Measurements from ENCODE around the gene LBHD1. TPM values are rescaled to one million over a fixed set of nuclear protein-coding genes. Genes with fewer than 3 reads are reported as not detected.
A peak's percentile ranks its signal among the peaks of the same experiment; 100 is the strongest.
"Not testable (repeated sequence)": the region's sequence is repeated elsewhere in the genome, so short reads cannot be mapped to it uniquely, and the experiment has no call there.

The LBHD1 gene
- polyA plus RNA-seq, 3 donors: 1.9 to 9.1 (median 2.9) TPM

DNA sequence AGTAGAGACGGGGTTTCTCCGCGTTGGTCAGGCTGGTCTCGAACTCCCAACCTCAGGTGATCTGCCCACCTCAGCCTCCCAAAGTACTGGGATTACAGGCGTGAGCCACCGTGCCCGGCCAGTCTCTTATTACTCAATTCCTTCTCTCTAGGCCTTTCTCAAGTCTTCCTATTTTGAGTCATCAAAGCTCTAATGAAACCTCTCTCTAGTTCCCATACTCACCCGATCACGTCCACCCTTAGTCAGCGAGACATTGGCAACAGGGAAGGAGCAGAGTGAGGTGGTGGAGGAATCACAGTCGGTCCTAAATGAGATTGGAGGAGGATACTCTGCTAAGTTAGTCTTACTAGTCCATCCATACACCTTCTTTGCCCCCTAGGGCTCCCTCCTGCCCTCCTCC, 30.2 kb upstream of the LBHD1 start:
- Histone ChIP-seq H3K27ac (ENCODE audit: low read depth in 1 of 2, low read length in 2 of 2) (peak overlapping the region; percentile 67 to 86), H3K36me3 (replicated peaks in 1 of 2; ENCODE audit: control insufficient read depth in 1 of 2, insufficient read depth in 2 of 2, low read length in 2 of 2) (peaks cover 0 to 11% of the 10 kb centered on the region in 2 donors), H3K27me3 (ENCODE audit: control insufficient read depth in 2 of 2, insufficient read depth in 2 of 2, low read length in 2 of 2) (no peaks in the 10 kb centered on the region), H2AFZ (ENCODE audit: insufficient read depth, low read depth, low read length, poor library complexity, severe bottlenecking) (peak overlapping the region; percentile 37), H3K4me3 (replicated peaks in 1 of 3; ENCODE audit: low read depth in 2 of 3, low read length in 3 of 3) (peak overlapping the region in 1 of 3 experiments; percentile 49), H3K79me2 (ENCODE audit: insufficient read depth, low read length) (peaks cover 10% of the 10 kb centered on the region), H3K4me2 (replicated peaks; ENCODE audit: extremely low read depth, low read length, poor library complexity, severe bottlenecking) (peak overlapping the region; percentile 46), H3K9me3 (replicated peaks in 1 of 2; ENCODE audit: control insufficient read depth in 1 of 2, insufficient read depth in 1 of 2, low read length in 2 of 2) (no peaks in the 10 kb centered on the region), H3K9ac (ENCODE audit: insufficient read depth, low read length, poor library complexity, severe bottlenecking) (no peak overlapping the region), H3K4me1 (ENCODE audit: control insufficient read depth in 1 of 2, insufficient read depth in 2 of 2, low read length in 2 of 2) (peaks cover 49 to 55% of the 10 kb centered on the region in 2 donors), H4K20me1 (ENCODE audit: insufficient read depth, low read length) (no peaks in the 10 kb centered on the region)
- TF ChIP-seq, protein P1, sequence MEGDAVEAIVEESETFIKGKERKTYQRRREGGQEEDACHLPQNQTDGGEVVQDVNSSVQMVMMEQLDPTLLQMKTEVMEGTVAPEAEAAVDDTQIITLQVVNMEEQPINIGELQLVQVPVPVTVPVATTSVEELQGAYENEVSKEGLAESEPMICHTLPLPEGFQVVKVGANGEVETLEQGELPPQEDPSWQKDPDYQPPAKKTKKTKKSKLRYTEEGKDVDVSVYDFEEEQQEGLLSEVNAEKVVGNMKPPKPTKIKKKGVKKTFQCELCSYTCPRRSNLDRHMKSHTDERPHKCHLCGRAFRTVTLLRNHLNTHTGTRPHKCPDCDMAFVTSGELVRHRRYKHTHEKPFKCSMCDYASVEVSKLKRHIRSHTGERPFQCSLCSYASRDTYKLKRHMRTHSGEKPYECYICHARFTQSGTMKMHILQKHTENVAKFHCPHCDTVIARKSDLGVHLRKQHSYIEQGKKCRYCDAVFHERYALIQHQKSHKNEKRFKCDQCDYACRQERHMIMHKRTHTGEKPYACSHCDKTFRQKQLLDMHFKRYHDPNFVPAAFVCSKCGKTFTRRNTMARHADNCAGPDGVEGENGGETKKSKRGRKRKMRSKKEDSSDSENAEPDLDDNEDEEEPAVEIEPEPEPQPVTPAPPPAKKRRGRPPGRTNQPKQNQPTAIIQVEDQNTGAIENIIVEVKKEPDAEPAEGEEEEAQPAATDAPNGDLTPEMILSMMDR (IDR thresholded peaks at IDR 0.05): no peak
- H3K4me1 Mint-ChIP-seq: peaks cover 37% of the 10 kb centered on the region
- H3K36me3 Mint-ChIP-seq: peaks cover 18 to 24% of the 10 kb centered on the region in 2 donors
- 0% methylated on average over 3 of the region's 11 CpGs for WGBS (ENCODE audit: insufficient coverage)
- DNase-seq: peak; percentile 77 to 92 (median 86)
- H3K27me3 Mint-ChIP-seq (ENCODE audit: low read depth in 3 of 3): peaks cover 0 to 3% (median 1%) of the 10 kb centered on the region in 3 donors
- H3K9me3 Mint-ChIP-seq: peaks cover 0 to 3% (median 0%) of the 10 kb centered on the region in 7 donors
- no peak overlapping the region for H3K4me3 Mint-ChIP-seq
- intact Hi-C loops (cut with micrococcal nuclease): loop anchor here (10.0 kb wide), 1 partner anchor 107 kb away; the partner anchor contains the start of gene TUT1 (in 2 of the 2)
- H3K27ac Mint-ChIP-seq: peak overlapping the region; percentile 85 to 95 (median 91)

DNA sequence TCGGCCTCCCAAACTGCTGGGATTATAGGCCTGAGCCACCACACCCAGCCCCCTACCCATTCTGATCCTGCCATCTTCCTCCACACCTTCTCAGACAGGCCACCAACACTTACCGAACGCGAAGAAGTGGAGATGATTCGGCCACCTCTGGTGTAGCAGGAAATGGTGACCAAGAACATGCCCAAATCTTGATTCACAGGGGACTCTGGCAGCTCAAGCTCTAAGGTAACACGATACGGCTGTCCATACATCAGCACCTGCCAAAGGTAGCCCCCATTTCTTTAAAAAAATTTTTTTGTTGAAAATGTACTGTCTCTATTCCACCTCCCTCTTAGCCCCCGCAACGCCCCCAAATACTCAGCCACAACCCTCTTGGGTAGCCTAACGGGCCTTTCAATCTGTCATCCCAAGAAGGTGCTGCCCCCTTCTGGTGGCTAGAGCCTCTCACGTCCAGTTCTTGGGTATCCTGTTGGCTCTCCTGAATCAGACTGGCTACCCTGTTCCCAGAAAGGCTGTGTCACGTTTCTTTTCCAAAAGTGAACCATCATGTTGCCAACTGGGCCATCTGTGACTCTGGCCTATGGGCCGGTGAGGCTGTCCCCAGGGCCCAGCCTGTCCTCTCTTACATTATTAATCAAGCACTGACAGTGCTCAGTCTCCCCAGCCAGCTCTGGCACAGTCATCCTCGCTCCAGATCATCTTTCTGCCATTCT, 22.5 kb upstream of the LBHD1 start:
- Histone ChIP-seq H2AFZ (ENCODE audit: insufficient read depth, low read depth, low read length, poor library complexity, severe bottlenecking) (peak overlapping the region; percentile 20), H3K4me3 (replicated peaks in 1 of 3; ENCODE audit: low read depth in 2 of 3, low read length in 3 of 3) (no peak overlapping the region), H3K36me3 (replicated peaks in 1 of 2; ENCODE audit: control insufficient read depth in 1 of 2, insufficient read depth in 2 of 2, low read length in 2 of 2) (peaks cover 29 to 41% of the 10 kb centered on the region in 2 donors), H3K4me1 (ENCODE audit: control insufficient read depth in 1 of 2, insufficient read depth in 2 of 2, low read length in 2 of 2) (no peaks in the 10 kb centered on the region), H3K4me2 (replicated peaks; ENCODE audit: extremely low read depth, low read length, poor library complexity, severe bottlenecking) (no peak overlapping the region), H3K9me3 (replicated peaks in 1 of 2; ENCODE audit: control insufficient read depth in 1 of 2, insufficient read depth in 1 of 2, low read length in 2 of 2) (no peaks in the 10 kb centered on the region), H4K20me1 (ENCODE audit: insufficient read depth, low read length) (no peaks in the 10 kb centered on the region), H3K27ac (ENCODE audit: low read depth in 1 of 2, low read length in 2 of 2) (no peak overlapping the region), H3K79me2 (ENCODE audit: insufficient read depth, low read length) (no peaks in the 10 kb centered on the region), H3K27me3 (ENCODE audit: control insufficient read depth in 2 of 2, insufficient read depth in 2 of 2, low read length in 2 of 2) (no peaks in the 10 kb centered on the region), H3K9ac (ENCODE audit: insufficient read depth, low read length, poor library complexity, severe bottlenecking) (no peak overlapping the region)
- intact Hi-C loops (cut with micrococcal nuclease): loop anchor here in 1 of 2 donors (10.0 kb wide), 1 partner anchor 300 kb away; no protein-coding TSS in a partner anchor
- Mint-ChIP-seq H3K27ac (peak overlapping the region in 4 of 7 donors; percentile 3 to 40 (median 21)), H3K36me3 (peaks cover 43 to 67% of the 10 kb centered on the region in 2 donors), H3K27me3 (ENCODE audit: low read depth in 3 of 3) (peaks cover 0 to 4% (median 3%) of the 10 kb centered on the region in 3 donors), H3K9me3 (no peaks in the 10 kb centered on the region), H3K4me1 (peaks cover 3% of the 10 kb centered on the region), H3K4me3 (no peak overlapping the region)
- TF ChIP-seq, protein P1 (IDR thresholded peaks at IDR 0.05): peak; percentile 87
- peak; percentile 66 to 84 (median 79) for DNase-seq
- WGBS (ENCODE audit: insufficient coverage): 64% methylated on average over 13 of the region's 14 CpGs

DNA sequence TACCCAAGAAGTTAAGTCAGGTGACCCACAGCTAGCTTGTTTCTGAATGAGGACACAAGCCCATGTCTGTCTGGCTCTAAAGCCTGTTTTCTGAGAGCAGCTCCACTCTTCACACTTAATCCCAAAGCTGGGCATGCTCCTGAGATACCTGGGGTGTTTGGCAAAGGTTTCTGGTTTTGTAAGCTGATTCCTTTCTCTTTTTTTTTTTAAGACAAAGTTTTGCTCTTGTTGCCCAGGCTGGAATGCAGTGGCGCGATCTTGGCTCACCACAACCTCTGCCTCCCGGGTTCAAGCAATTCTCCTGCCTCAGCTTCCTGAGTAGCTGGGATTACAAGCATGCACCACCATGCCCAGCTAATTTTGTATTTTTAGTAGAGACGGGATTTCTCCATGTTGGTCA, 21.6 kb upstream of the LBHD1 start:
- H3K4me1 ChIP-seq (ENCODE audit: control insufficient read depth in 1 of 2, insufficient read depth in 2 of 2, low read length in 2 of 2); H3K27me3 ChIP-seq (ENCODE audit: control insufficient read depth in 2 of 2, insufficient read depth in 2 of 2, low read length in 2 of 2); H3K79me2 ChIP-seq (ENCODE audit: insufficient read depth, low read length); H3K9ac ChIP-seq (ENCODE audit: insufficient read depth, low read length, poor library complexity, severe bottlenecking); H3K4me1 Mint-ChIP-seq; H3K9me3 ChIP-seq (replicated peaks in 1 of 2; ENCODE audit: control insufficient read depth in 1 of 2, insufficient read depth in 1 of 2, low read length in 2 of 2); DNase-seq; H2AFZ ChIP-seq (ENCODE audit: insufficient read depth, low read depth, low read length, poor library complexity, severe bottlenecking); H3K27ac Mint-ChIP-seq; H3K4me2 ChIP-seq (replicated peaks; ENCODE audit: extremely low read depth, low read length, poor library complexity, severe bottlenecking); H3K4me3 ChIP-seq (replicated peaks in 1 of 3; ENCODE audit: low read depth in 2 of 3, low read length in 3 of 3); H4K20me1 ChIP-seq (ENCODE audit: insufficient read depth, low read length); H3K27ac ChIP-seq (ENCODE audit: low read depth in 1 of 2, low read length in 2 of 2); H3K4me3 Mint-ChIP-seq; H3K9me3 Mint-ChIP-seq: not testable (repeated sequence)
- no CpG with 5 or more reads among the region's 4 CpGs for WGBS (ENCODE audit: insufficient coverage)
- peaks cover 8 to 11% (median 10%) of the 10 kb centered on the region in 3 donors for H3K27me3 Mint-ChIP-seq (ENCODE audit: low read depth in 3 of 3)
- peaks cover 49 to 73% of the 10 kb centered on the region in 2 donors for H3K36me3 Mint-ChIP-seq
- intact Hi-C loops (cut with micrococcal nuclease): loop anchor here in 1 of 2 donors (10.0 kb wide), 1 partner anchor 299 kb away; no protein-coding TSS in a partner anchor
- peaks cover 29 to 41% of the 10 kb centered on the region in 2 donors for H3K36me3 ChIP-seq (replicated peaks in 1 of 2; ENCODE audit: control insufficient read depth in 1 of 2, insufficient read depth in 2 of 2, low read length in 2 of 2)
